ENCODE measurements around the gene CNKSR1. TPM values are rescaled to one million over a fixed set of nuclear protein-coding genes. Genes with fewer than 3 reads are reported as not detected.

CNKSR1 gene
- total and polyA plus RNA-seq, 2 of the 13 experiments (the other 11 are each of a cell fraction or from before 2014, with no cell fraction given): 3.4 to 8.9 TPM

DNA sequence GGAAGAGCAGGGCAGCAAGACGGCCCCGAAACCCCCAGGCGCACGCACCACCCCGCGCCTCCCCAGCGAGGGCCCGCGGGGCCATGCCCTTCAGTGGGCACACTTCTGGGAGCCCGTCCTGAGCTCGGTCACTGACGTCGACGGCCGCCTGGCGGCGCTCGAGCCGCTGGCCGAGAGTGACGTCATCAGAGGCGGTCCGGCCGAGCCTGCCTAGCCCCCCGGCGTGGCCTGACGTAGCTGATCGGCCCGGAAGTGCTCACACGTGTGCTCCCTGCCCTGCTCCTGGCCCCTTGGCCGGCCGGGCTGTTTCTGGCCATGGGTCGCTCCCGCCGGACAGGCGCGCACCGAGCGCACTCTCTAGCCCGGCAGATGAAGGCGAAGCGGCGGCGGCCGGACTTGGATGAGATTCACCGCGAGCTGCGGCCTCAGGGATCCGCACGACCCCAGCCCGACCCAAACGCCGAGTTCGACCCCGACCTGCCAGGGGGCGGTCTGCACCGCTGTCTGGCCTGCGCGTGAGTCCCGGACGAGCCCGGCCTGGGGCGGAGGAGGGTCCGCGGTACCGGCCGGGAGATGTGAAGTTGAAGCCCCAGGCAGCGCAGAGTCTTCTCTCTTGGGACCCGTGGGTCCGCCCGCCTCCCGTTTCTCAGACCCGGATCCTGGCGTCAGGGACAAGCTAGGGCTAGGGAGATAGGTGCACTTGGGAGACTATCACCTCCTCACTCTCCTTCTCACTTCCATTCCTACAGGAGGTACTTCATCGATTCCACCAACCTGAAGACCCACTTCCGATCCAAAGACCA is 7.4 kb upstream of the CNKSR1 start, which contains the start of gene ZNF593 (continued):
- TF ChIP-seq, protein P1, sequence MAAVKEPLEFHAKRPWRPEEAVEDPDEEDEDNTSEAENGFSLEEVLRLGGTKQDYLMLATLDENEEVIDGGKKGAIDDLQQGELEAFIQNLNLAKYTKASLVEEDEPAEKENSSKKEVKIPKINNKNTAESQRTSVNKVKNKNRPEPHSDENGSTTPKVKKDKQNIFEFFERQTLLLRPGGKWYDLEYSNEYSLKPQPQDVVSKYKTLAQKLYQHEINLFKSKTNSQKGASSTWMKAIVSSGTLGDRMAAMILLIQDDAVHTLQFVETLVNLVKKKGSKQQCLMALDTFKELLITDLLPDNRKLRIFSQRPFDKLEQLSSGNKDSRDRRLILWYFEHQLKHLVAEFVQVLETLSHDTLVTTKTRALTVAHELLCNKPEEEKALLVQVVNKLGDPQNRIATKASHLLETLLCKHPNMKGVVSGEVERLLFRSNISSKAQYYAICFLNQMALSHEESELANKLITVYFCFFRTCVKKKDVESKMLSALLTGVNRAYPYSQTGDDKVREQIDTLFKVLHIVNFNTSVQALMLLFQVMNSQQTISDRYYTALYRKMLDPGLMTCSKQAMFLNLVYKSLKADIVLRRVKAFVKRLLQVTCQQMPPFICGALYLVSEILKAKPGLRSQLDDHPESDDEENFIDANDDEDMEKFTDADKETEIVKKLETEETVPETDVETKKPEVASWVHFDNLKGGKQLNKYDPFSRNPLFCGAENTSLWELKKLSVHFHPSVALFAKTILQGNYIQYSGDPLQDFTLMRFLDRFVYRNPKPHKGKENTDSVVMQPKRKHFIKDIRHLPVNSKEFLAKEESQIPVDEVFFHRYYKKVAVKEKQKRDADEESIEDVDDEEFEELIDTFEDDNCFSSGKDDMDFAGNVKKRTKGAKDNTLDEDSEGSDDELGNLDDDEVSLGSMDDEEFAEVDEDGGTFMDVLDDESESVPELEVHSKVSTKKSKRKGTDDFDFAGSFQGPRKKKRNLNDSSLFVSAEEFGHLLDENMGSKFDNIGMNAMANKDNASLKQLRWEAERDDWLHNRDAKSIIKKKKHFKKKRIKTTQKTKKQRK (IDR thresholded peaks at IDR 0.05; ENCODE audit: low read length): no peak
- TF ChIP-seq ZNF260 (CRISPR knock-in tag; IDR thresholded peaks at IDR 0.05; ENCODE audit: borderline replicate concordance, low read depth) (no peak), POLR2AphosphoS5 (IDR thresholded peaks at IDR 0.05; ENCODE audit: low read depth, low read length) (peak; percentile 88), ZNF256 (CRISPR knock-in tag; conservative IDR thresholded peaks at IDR 0.05) (0 out of 2 replicates have a peak, but pooled peaks have one; percentile 42), ZFP41 (CRISPR knock-in tag; IDR thresholded peaks at IDR 0.05; ENCODE audit: borderline replicate concordance) (no peak), CBFB (CRISPR knock-in tag; IDR thresholded peaks at IDR 0.05) (peak; percentile 68; the same call in 1 of the 2 replicates), ATRX (CRISPR knock-in tag; IDR thresholded peaks at IDR 0.05; ENCODE audit: borderline replicate concordance) (no peak), PAWR (CRISPR knock-in tag; IDR thresholded peaks at IDR 0.05; ENCODE audit: borderline replicate concordance) (no peak; the same call in 1 of the 2 replicates), MTF2 (CRISPR knock-in tag; IDR thresholded peaks at IDR 0.05; ENCODE audit: borderline replicate concordance) (peak; percentile 94), ZBTB10 (CRISPR knock-in tag; IDR thresholded peaks at IDR 0.05; ENCODE audit: borderline replicate concordance) (0 out of 2 replicates have a peak, but pooled peaks have one; percentile 44), FOXP1 (IDR thresholded peaks at IDR 0.05) (no peak), FOXP1 (CRISPR knock-in tag; IDR thresholded peaks at IDR 0.05) (no peak), ZNF33B (CRISPR knock-in tag; IDR thresholded peaks at IDR 0.05) (peak; percentile 81; the same call in 1 of the 2 replicates), UBTF (CRISPR knock-in tag; IDR thresholded peaks at IDR 0.05) (peak; percentile 95), ZNF816 (CRISPR knock-in tag; IDR thresholded peaks at IDR 0.05; ENCODE audit: borderline replicate concordance) (no peak; the same call in 1 of the 2 replicates), ZNF879 (CRISPR knock-in tag; IDR thresholded peaks at IDR 0.05) (0 out of 2 replicates have a peak, but pooled peaks have one; percentile 74)
- TF ChIP-seq, protein P2, sequence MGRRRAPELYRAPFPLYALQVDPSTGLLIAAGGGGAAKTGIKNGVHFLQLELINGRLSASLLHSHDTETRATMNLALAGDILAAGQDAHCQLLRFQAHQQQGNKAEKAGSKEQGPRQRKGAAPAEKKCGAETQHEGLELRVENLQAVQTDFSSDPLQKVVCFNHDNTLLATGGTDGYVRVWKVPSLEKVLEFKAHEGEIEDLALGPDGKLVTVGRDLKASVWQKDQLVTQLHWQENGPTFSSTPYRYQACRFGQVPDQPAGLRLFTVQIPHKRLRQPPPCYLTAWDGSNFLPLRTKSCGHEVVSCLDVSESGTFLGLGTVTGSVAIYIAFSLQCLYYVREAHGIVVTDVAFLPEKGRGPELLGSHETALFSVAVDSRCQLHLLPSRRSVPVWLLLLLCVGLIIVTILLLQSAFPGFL (CRISPR knock-in tag; IDR thresholded peaks at IDR 0.05): 0 out of 2 replicates have a peak, but pooled peaks have one; percentile 8
- TF ChIP-seq, protein P3, sequence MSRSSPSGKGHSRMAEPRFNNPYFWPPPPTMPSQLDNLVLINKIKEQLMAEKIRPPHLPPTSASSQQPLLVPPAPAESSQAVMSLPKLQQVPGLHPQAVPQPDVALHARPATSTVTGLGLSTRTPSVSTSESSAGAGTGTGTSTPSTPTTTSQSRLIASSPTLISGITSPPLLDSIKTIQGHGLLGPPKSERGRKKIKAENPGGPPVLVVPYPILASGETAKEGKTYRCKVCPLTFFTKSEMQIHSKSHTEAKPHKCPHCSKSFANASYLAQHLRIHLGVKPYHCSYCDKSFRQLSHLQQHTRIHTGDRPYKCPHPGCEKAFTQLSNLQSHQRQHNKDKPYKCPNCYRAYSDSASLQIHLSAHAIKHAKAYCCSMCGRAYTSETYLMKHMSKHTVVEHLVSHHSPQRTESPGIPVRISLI (CRISPR knock-in tag; IDR thresholded peaks at IDR 0.05; ENCODE audit: borderline replicate concordance): peak; percentile 51; the same call in 1 of the 2 replicates

Data from HepG2 (cell line).